A204.1 (cell line): ENCODE measurements around the gene IFITM1.
"Not testable (repeated sequence)": the region's sequence is repeated elsewhere in the genome, so short reads cannot be mapped to it uniquely, and the experiment has no call there.

Experiments used
- FAIRE-seq: peaks from 2 replicates; lab custom pipeline; 2012; peaks lifted over from hg19 to GRCh38; lab: Jason Lieb, UNC

IFITM1 gene

DNA sequence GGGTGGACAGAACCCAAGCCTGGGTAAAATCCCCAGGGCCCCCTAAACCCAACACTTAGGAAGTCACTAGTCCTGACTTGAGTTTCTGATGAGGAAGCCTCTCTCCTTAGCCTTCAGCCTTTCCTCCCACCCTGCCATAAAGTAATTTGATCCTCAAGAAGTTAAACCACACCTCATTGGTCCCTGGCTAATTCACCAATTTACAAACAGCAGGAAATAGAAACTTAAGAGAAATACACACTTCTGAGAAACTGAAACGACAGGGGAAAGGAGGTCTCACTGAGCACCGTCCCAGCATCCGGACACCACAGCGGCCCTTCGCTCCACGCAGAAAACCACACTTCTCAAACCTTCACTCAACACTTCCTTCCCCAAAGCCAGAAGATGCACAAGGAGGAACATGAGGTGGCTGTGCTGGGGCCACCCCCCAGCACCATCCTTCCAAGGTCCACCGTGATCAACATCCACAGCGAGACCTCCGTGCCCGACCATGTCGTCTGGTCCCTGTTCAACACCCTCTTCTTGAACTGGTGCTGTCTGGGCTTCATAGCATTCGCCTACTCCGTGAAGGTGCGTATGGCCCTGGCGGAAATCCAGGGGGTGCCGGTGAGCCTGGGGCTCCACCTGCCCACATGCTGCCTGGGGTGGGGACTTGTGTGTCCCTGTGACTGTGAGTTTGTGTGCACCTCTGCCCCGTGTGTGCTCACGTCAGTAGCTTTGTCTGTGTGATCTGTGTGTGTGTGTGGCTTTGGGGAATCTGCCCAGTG lies at the start of gene IFITM1:
Gene IFITM1 (plus strand): TSS at position 254 of the 767 bp plus-strand sequence. CDS start 131 bp downstream, at position 385.
- no peak for FAIRE-seq

DNA sequence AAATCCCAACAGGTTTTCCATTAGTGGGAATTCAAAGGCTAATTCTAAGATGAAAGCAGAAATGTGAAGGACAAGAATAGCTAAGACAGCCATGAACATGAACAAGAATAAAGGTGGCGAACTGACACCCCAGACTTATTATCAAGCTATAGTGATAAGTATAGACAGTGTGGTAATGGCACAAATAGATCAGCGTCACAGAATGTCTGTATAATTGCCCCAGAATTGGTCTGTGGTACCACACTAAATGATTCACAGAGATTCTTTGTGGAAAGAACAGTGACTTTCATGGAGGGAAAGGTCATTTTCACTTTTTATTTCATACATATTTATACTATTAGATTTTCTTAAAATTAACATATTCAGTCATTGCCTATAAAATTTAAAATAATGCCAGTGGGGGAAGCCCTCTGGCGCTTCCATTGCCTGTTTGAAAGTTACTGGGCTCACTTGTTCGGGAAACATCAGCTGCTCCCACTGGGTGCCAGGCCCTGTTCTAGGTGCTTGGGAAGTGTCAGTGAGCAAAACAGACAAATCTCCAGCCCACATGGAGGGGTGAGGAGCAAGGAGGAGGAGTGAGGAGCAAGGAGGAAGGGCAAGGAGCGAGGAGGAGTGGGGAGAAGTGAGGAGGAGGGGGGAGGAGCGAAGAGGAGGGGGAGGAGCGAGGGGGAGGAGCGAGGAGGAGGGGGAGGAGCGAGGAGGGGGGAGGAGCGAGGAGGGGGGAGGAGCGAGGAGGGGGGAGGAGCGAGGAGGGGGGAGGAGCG lies 47.0 kb upstream of the IFITM1 start:
- no peak for FAIRE-seq

- FAIRE-seq, result no peak
These were observed 46.3 kb upstream of the IFITM1 start for GRCh38 chr11:267491-267994.

DNA sequence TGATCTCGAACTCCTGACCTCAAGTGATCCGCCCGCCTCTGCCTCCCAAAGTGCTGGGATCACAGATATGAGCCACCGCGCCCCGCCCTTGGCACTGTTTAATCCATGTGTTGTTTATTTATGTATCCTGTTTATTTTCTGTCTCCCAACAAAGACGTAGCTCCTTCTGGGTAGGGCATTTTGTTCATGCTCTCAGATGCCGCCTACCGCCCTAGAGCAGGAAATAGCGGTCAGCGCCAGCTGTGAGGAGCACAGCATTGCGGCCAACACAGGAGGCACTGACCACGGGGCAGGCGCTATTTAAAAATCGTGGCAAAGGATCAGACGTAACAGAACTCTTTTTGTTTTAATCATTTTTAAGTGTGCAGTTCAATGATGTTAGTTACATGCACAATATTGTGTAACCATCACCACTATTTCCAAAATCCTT lies 45.1 kb upstream of the IFITM1 start:
- not testable (repeated sequence) for FAIRE-seq

- no peak for FAIRE-seq
These were observed 44.5 kb upstream of the IFITM1 start for GRCh38 chr11:269146-269890.

DNA sequence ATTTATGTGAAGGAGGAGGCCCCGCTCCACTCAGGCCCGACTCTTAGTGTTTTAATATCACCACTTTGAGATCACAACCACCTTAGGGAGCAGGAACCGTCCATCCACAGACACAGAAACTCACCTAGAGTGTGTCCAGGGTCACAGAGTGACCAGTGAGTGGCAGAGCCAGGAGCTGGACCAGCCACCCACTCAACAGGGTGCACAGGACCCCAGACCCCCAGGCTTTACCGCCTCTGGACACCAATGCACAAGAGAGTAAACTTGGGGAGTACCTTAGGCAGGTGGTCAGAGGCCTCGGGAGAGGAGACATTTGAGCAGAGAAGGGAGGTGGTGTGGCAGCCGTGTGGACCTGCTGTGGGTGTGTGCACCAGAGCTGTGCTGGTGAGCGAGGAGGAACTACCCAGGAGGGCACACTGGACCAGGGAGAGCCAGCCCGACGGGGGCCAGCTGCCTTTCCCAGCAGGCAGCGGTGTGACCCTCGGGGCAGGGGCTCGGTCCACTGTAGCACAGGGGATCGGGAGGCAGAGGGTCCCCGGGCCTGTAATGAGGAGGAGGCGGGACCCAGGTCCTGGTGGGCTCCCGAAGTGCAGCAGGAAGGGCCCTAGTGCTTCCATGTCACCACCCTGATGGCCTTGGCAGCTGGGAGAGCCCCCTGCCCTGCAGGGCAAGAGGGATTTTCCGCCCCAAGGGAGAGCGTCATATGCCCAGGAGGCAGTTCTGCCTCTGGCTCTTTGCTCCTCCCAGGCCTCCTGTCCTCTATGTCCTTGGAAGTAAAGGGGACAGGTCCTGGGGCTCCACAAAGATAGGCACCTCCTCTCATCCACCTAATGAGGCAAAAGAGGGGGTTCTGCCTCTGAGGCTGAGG lies 43.2 kb upstream of the IFITM1 start:
- no peak for FAIRE-seq

DNA sequence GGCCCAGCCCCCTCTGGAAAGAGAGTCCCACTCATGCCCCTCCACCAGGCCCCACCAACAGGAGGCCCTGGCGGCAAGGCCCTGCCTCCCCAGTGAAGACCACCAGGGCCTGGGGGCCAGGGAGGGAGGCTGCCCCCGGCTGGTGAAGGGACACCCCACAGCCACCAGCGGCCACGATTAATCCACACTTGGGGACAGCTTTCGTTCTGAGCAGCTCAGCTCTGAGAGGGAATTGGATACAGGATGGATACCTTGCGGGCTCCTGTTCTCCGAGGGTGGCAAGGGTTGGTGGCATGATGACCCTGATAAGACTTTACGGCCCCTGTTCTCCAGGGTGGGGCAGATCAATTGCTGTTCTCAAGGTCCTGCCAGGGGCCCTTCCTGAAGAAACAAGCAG lies 42.5 kb upstream of the IFITM1 start:
- no peak for FAIRE-seq

DNA sequence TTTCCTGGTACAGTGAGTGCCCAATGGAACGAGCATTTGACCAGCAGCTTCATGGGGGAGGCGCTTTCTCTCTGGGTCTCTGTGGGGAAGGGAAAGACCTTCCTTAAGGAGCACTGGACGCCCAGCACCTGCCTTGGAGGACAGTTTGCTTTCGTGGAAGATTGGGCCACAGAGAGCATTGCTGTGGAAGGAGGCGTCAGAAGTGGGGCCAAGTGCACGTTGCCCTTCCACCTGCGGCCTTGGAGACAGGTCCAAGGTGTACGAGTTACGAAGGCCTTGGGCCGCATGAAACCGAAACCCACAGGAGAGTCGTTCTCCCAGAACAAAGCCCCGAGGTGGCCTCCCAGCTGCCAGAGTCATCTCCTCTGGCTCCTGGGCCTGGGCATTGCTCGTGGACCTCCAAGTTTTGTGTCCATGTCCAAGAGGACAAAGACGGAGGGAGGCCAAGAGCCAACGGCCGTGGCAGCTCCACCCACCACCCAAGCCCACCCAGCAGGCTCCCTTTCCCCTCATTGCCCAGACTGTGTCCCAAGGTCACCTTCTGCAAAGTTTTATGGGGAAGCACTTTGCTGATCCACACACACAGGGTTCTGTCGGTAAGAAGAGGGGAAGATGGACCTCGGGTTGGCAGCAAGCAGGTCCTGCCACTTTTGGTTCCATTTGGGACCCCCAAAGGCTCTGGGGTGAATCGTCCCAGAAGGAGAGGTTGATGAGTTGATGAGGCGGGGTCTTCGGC lies 41.5 kb upstream of the IFITM1 start:
- no peak for FAIRE-seq

GRCh38 chr11:272931-273198 lies 41.0 kb upstream of the IFITM1 start:
- no peak for FAIRE-seq

DNA sequence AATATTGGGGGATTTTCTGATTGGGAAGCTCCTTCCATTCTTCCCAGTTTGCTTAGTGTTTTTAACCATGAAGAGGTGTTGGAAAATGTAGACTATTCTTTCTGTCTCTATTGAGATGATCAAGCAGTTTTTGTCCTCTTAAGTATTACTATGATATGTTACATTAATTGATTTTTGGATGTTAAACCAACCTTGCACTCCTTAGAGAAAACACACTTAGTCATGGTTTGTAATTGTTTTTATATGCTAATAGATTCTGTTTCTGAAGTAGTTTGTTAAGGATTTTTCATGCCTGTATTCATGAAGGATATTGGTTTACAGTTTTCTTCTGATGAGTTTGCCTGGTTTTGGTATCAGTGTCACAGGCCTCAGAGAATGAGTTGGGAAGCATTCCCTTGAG lies 37.6 kb upstream of the IFITM1 start:
- no peak for FAIRE-seq

DNA sequence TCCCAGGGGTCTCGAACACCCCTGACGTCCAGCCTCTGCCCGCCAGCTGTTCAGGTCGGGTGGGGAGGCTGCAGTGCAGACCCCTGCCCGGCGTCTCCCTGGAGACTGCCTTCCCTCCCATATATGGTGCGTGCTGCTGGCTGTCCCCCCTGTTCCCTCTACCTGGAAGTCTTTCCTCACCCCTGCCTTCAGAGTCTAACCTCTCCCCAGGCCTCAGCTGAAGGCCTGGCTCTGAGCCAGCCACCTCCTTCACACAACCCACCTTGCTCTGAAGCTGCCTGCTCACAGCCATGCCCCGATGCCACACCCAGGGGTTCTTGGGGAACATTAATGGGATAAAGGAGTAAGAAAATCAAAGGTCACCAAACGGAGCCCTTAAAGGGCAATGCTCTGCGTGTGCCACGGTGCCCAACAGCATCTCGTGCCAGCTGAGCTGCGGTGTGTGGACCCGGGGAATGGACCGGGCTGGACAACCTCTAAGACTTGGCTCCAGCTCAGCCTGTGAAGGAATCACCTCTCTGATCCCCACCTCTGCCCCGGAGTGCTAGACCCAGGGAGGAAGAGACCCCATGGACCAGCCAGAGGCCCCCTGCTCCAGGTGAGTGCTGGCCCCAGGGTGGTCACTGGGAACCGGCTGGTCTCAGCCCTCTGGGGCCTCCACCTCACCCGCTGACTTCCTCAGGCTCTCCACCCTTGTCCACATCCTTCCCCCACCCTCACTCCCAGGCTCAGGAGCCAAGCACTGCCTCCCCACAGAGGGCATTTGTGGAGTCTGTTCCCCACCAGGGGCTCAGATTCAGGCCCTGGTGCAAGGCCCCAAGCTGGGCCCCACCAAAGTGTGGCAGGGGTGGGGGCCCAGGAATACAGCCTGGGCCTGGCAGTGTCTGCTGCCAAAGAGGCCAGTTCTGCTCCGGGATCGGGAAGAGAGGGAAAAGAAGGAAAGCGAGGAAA lies 35.6 kb upstream of the IFITM1 start, which contains the start of gene NLRP6:
Gene NLRP6 (plus strand): TSS at position 407 of the 951 bp plus-strand sequence. CDS start 163 bp downstream, at position 570.
- FAIRE-seq, result no peak

DNA sequence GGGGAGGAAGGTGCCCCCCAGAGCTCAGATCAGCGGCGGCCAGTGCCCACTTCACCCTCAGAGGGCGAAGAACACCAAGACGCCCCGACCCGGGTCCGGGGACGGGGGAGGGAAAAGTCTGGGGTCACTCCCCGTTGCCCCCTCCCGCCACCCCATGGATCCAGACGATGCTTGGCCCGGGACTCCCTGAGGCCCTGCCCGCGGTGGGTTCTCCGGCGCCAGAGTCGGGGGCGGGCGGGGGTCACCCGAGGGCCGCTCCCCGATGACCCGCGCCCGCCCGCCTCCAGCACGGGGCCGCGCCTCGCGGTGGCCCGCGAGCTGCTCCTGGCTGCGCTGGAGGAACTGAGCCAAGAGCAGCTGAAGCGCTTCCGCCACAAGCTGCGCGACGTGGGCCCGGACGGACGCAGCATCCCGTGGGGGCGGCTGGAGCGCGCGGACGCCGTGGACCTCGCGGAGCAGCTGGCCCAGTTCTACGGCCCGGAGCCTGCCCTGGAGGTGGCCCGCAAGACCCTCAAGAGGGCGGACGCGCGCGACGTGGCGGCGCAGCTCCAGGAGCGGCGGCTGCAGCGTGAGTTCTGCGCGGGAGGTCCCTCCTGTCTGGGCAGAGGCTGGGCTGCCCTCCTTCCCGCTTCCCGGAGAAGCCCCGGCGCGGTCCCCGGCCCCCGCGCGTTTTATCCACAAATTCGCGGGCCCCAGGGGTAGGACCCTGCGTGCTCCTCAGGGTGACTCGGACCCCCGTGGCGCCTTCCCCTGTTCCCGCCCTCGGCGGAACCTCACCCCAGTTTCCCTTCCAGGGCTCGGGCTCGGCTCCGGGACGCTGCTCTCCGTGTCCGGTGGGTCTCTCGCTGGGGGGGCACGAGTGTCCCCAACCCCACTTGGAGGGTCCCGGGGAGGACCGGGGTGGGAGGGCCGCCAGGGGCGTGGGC lies 34.5 kb upstream of the IFITM1 start:
- FAIRE-seq, result no peak

GRCh38 chr11:279966-280705 lies 33.7 kb upstream of the IFITM1 start:
- no peak for FAIRE-seq

- no peak for FAIRE-seq
These were observed 32.9 kb upstream of the IFITM1 start for GRCh38 chr11:280706-281485.

DNA sequence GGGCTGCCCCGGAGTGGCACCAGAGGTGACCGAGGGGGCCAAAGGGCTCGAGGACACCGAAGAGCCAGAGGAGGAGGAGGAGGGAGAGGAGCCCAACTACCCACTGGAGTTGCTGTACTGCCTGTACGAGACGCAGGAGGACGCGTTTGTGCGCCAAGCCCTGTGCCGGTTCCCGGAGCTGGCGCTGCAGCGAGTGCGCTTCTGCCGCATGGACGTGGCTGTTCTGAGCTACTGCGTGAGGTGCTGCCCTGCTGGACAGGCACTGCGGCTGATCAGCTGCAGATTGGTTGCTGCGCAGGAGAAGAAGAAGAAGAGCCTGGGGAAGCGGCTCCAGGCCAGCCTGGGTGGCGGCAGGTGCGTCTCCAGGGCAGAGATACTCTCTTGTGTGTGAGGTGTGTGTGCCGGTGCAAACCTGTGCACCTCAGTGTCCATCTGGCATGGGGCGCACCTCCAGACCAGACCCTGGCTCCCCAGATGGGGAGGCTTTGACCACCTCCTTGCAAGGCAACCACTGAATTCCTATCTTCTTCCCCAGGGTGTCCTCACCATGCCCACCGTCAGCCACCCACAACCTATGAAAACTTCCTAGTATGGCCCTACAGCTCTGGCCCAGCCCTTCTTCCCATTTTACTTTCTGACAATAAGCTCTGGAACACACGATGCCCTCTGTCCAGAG lies 32.2 kb upstream of the IFITM1 start:
- no peak for FAIRE-seq

DNA sequence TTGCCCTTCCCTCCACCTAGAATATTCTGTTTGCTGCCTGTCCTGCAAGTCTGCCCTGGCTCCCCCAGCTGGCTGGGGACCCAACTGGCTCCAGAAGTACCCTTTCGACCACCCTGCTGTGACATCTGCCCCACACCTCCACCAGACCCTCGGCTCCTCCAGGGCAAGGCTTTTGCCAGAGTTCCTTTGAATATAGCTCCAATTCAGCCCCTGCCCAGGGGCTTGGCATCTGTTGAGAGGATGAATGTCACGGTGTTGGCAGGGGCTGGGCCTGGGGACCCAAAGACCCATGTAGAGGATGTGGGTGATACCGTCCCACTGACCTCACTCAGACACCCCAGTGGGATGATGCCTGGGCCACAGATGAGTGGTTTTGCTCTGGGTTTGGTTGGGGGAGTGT lies 31.7 kb upstream of the IFITM1 start:
- FAIRE-seq, result no peak
